NCI-H748 (cell line): ENCODE measurements around the gene STPG2.
"Not testable (repeated sequence)": the region's sequence is repeated elsewhere in the genome, so short reads cannot be mapped to it uniquely, and the experiment has no call there.

Experiments
- DNase-seq: peaks from one replicate; lab custom pipeline; 2025; ENCODE audit not compliant: unreplicated experiment; lab: John Stamatoyannopoulos, UW

The STPG2 gene

GRCh38 chr4:97646997-97647396 is 496.3 kb downstream of the STPG2 start:
- DNase-seq, result no peak

GRCh38 chr4:97645071-97645821 is 498.0 kb downstream of the STPG2 start:
- peak; percentile 23 for DNase-seq

GRCh38 chr4:97643179-97643578 is 500.1 kb downstream of the STPG2 start:
- DNase-seq, result no peak

DNA sequence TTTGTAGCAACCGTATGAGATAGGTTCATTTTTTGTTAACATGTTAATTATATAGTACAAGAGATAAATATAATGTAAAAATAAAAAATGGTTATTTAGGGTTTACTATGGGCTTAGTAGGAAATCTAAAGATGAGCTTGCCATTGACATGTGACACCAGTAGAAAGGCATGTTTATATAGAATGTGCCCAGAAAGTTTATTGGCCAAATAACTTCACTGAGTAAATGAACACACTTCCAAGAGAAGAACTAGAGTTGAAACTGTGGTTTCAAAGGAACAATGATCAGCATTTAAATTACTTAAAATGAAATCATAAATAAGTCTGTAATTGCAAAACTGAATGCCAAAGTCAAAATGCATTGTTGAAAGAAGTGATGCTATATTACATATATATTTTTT is 503.3 kb downstream of the STPG2 start:
- DNase-seq, result no peak

GRCh38 chr4:97633831-97634230 is 509.4 kb downstream of the STPG2 start:
- not testable (repeated sequence) for DNase-seq

- no peak for DNase-seq
Measured at GRCh38 chr4:97627750-97628149, 515.5 kb downstream of the STPG2 start.

- DNase-seq, result no peak
Measured at GRCh38 chr4:97624204-97624603, 519.1 kb downstream of the STPG2 start.

DNA sequence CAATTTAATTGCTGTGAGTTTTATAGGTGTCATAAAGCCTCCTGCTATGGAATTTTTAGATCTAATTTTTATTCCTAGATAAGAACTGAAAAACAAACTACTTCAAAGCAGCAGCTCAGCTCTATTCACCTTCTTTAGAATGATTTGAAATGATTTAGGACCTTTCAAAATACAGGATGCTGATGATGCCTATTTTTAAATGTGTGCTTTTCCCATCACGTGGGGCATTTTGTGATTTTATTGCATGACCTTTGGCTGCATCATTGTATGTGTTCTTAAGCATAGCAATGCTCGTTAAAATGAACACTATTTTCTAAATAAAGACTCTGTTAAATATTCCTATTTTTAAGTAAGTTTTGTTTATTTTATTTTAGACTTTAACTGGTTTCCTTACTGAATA is 537.3 kb downstream of the STPG2 start:
- DNase-seq, result no peak

GRCh38 chr4:97593248-97593647 is 550.0 kb downstream of the STPG2 start:
- no peak for DNase-seq

- no peak for DNase-seq
Measured at GRCh38 chr4:97590266-97590665, 553.0 kb downstream of the STPG2 start.

- DNase-seq, result no peak
Measured at GRCh38 chr4:97589481-97590196, 553.6 kb downstream of the STPG2 start.

GRCh38 chr4:97587912-97588311 is 555.4 kb downstream of the STPG2 start:
- DNase-seq, result no peak

- DNase-seq, result no peak
Measured at GRCh38 chr4:97585274-97585673, 558.0 kb downstream of the STPG2 start.

DNA sequence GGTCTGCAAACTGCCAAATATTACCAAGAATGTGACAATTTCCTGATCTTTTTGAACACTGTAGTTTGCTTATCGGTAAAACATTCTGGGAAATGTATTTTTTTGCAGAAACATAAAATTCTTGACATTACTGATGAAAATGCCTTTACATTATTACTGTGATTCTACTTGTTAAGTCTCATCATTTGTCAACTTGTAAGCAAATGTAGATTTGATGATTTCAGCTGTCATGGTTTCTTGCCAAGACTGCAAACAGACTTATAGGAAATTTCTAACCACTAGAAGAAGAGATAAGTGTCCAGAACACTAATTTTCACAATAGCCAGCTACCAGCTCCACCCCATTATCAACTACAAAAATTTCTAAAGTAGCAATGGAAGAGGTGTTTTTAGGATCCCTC is 560.4 kb downstream of the STPG2 start:
- DNase-seq, result no peak

DNA sequence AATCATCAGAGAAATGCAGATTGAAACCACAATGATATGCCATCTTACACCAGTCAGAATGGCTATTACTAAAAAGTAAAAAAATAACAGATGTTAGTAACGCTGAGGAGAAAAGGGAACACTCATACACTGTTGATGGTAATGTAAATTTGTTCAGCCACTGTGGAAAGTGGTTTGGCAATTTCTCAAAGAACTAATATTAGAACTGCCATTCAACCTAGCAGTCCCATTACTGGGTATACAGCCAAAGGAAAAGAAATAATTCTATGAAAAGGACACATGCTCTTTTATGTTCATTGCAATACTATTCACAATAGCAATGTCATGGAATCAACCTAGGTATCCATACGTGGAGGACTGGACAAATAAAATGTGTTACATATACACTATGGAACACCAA is 566.3 kb downstream of the STPG2 start:
- DNase-seq, result peak; percentile 51

GRCh38 chr4:97560009-97560408 is 583.3 kb downstream of the STPG2 start:
- DNase-seq, result no peak

- no peak for DNase-seq
Measured at GRCh38 chr4:97558204-97558778, 585.0 kb downstream of the STPG2 start.

- DNase-seq, result not testable (repeated sequence)
Measured at GRCh38 chr4:97550637-97551036, 592.6 kb downstream of the STPG2 start.

DNA sequence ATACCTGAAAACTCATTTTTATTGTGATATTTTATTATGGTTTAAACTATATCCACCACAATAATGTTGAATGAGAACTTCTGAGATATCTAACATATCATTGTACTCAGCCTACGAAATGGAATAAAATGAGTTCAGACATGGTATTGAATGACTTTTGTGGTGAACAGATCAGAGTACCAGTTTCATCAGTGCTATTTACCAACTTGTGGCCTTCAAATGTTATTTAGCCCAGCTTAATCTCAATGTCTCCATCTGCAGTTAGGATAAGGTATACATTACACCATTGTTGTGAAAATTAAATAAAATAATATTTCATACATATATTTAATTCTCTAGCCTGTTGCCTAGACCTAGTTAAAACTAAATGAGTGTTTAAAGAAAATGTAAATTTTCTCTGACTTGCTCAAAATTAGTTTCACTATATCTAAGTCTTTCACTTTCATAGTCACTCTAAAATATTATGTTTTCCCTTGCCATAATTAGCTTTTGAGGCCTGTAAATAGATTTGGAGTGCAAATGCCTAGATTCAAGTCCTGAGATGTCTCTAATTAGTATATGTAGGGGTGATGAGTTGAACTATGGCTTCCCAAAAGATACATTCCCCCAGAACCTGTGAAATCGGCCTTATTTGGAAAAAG is 594.2 kb downstream of the STPG2 start:
- DNase-seq, result no peak

GRCh38 chr4:97548186-97548585 is 595.1 kb downstream of the STPG2 start:
- DNase-seq, result no peak

DNA sequence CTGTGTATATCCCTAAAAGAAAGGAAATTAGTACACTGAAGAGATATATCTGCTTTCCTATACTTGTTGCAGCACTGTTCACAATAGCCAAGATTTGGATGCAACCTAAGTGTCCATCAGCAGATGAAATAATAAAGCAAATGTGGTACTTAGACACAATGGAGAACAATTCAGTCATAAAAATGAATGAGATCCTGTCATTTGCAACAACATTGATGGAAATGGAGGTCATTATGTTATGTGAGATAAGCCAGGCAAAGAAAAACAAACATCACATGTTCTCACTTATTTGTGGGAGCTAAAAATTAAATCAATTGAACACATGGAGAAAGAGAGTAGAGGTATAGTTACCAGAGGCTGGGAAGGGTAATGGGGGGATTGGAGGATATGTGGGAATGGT is 611.9 kb downstream of the STPG2 start:
- DNase-seq, result peak; percentile 81

DNA sequence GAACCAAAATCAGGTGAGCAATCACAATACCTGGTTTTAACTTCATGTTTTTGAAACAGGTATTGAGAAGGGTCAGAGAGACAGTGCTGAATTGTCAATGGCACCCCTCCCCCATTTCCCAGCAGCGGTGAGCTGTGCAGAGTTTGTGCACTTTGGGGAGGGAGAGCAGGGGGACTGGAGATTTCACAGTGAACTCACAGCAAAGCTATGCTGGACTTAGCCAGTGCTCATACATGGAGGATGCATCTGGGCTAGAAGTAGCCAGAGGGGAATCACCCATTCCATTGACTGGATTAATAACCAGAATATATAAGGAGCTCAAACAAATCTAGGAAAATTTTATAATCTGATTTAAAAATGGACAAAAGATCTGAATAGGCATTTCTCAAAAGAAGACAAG is 612.6 kb downstream of the STPG2 start:
- DNase-seq, result peak; percentile 9
